ENCODE results near the gene RASAL2.

- TF ChIP-seq, protein P1, sequence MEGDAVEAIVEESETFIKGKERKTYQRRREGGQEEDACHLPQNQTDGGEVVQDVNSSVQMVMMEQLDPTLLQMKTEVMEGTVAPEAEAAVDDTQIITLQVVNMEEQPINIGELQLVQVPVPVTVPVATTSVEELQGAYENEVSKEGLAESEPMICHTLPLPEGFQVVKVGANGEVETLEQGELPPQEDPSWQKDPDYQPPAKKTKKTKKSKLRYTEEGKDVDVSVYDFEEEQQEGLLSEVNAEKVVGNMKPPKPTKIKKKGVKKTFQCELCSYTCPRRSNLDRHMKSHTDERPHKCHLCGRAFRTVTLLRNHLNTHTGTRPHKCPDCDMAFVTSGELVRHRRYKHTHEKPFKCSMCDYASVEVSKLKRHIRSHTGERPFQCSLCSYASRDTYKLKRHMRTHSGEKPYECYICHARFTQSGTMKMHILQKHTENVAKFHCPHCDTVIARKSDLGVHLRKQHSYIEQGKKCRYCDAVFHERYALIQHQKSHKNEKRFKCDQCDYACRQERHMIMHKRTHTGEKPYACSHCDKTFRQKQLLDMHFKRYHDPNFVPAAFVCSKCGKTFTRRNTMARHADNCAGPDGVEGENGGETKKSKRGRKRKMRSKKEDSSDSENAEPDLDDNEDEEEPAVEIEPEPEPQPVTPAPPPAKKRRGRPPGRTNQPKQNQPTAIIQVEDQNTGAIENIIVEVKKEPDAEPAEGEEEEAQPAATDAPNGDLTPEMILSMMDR (IDR thresholded peaks at IDR 0.05): no peak
- TF ChIP-seq POLR2A (IDR thresholded peaks at IDR 0.05) (no peak), POLR2AphosphoS5 (IDR thresholded peaks at IDR 0.05) (no peak)
Measured at GRCh38 chr1:178169649-178170048, 75.7 kb downstream of the RASAL2 start.
